NAMALWA (cell line): Measurements from ENCODE around the gene BTD.
"Not testable (repeated sequence)": the region's sequence is repeated elsewhere in the genome, so short reads cannot be mapped to it uniquely, and the experiment has no call there.

Experiments
- DNase-seq: peaks from one replicate; pipeline ENCODE4 v3.0.0-alpha.2; 2015; ENCODE audit warnings: low spot score

BTD gene

GRCh38 chr3:15604584-15604983, 3.0 kb downstream of the BTD start:
- DNase-seq = not testable (repeated sequence)

GRCh38 chr3:15606434-15606891, 4.9 kb downstream of the BTD start:
- DNase-seq = no peak

DNA sequence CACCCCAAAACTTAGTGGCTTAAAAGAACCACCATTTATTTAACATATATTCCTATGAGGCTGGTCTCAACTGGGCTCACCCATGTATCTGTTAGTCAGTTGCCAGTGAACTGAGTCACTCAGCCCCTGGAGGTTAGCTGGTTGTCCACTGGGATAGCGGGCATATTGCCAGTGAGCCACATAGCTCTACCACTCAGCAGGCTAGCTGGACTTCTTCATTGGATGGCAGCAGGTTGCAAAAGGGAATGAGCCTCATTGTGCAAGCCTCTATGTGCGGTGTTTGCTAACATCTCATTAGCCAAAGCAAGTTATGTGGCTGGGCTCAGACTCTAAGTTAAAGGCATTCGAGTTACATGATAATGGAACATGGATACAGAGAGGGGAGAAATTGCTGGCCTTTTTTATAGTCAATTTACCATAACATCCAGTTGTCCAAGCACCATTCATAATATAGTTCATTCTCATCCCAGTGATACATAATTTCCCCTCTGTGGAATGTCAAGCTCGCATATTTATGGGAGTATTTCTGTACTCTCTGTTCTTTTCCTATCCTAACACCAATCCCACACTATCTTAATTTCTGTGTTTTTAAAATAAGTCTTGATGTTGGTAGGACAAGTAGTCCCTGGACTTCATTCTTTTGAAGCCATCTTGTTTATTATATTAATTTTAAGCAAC, 8.7 kb downstream of the BTD start:
- DNase-seq = no peak

GRCh38 chr3:15611018-15611417, 9.5 kb downstream of the BTD start:
- no peak for DNase-seq

- DNase-seq = no peak
Measured at GRCh38 chr3:15612001-15612400, 10.5 kb downstream of the BTD start.

DNA sequence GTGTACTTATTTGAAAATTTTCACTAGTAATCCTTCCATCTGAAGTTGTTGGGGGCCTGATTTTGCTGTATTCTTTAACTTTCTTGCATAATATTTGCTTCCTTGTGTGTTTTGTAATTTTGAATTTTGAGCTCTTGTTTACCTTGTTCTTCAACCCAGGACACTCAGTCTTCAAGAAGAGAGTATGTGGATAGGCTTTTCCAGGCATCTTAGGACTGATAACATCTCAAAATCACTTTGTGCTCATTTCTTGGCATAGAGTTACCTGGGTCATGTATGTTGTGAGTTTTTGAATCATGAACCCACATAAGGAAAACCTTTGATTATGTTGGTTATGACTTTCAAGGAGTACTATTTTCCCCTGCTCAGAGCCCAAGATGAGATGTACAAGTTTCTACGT, 13.4 kb downstream of the BTD start:
- DNase-seq = no peak

GRCh38 chr3:15616053-15616452, 14.5 kb downstream of the BTD start:
- no peak for DNase-seq

- DNase-seq = not testable (repeated sequence)
Measured at GRCh38 chr3:15619659-15620464, 18.3 kb downstream of the BTD start.

GRCh38 chr3:15623535-15624440, 22.2 kb downstream of the BTD start:
- no peak for DNase-seq

- no peak for DNase-seq
Measured at GRCh38 chr3:15628967-15629366, 27.4 kb downstream of the BTD start.

DNA sequence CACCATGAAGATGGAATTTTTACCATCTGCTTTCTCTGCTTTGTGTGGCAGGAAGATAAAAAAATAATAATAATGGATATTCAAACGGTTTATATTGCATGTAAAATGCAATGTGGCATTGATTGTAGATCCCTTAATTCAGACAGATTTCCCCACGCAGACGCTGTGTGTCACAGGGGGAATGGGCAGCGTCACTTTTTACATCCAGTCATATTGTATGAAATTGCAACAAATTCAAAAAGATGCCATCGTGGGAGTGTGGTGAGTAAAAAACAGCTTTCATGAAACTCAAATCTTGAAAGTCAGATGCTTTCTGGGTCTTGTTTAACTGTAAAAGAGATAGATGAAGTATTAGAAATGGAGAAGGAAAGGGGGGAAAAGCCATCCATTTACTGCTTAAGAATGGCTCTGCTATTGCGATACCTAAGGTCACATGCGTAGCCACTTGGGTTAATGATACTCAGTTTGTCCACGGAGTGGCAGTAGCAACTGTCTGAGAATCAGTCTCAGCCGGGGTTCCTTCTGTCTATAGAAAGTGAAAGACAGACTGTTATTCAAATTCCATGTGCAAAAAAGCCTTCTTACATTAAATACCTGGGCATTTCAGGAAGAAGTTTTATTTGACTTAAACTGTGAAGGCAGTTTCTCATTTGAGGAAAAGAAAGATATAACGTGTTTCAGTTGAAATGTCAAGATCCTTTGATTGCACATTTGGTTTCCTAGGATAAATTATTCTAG, 28.5 kb downstream of the BTD start:
- DNase-seq = peak; percentile 91

DNA sequence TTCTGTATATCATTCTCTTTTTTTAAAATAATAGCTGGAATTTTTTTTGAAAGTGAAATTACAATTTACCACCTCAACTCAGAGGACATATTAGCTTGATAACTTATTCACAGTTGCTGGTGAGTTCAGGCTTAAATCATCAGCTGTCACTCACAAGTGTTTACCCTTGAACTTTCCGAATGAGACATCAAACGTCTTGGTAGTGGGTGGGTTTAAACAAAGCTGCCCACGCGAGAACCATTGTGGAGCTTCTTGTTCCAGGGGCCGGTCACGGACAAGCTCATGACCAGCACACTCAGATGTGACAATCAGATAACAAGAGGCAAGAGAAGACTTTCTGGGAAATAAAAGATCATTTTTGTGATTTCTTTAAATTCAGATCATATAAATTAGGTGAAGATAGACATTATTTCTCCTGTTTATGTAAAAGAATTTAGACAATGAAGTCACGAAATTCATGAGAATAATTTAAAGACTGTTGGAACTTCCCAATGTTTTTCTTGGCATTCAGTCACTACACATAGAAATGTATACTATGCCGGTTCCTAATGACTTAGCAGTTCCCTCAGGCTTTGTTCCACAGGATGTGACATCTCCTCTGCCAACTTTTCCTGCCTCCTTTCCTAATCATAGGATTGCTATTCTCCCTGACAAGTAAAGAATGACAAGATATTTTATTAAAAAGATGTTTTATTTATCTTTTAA, 29.3 kb downstream of the BTD start:
- DNase-seq = no peak

- no peak for DNase-seq
Measured at GRCh38 chr3:15631426-15632211, 30.1 kb downstream of the BTD start.

DNA sequence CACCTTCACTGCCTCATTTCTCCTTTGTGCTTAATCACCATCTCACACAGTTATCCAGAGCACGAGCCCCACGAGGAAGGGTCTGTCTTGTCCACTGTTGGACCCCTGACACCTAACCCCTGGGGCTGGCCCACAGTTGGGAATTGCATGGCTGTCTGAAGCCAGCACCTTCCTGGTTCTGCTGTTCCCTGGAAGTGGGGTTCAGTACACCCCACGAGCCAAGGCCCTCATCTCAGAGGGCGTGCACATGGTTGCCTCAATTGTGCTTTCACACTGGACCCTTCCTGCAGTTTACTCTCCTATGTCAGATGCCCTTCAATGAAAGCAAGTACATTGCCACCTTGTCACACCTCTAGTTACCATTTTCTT, 30.7 kb downstream of the BTD start:
- no peak for DNase-seq

DNA sequence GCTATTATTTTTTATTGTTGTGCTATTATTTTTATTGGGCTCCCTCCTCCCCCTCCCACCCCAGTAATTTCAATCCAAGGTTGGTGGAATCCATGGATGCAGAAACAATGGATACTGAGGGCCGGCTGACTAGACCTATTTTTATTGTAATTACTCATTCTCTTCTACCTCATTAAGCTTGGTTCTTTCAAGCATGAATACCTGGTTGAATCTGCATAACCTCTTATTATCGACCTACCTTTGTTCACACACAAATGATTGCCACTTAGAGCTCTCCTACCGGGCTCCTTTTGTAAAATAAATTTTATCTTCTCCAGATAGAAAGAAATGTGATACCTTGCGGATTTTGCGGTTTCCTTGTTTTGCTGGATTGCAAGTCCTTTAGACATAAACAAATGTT, 31.6 kb downstream of the BTD start:
- DNase-seq = no peak

DNA sequence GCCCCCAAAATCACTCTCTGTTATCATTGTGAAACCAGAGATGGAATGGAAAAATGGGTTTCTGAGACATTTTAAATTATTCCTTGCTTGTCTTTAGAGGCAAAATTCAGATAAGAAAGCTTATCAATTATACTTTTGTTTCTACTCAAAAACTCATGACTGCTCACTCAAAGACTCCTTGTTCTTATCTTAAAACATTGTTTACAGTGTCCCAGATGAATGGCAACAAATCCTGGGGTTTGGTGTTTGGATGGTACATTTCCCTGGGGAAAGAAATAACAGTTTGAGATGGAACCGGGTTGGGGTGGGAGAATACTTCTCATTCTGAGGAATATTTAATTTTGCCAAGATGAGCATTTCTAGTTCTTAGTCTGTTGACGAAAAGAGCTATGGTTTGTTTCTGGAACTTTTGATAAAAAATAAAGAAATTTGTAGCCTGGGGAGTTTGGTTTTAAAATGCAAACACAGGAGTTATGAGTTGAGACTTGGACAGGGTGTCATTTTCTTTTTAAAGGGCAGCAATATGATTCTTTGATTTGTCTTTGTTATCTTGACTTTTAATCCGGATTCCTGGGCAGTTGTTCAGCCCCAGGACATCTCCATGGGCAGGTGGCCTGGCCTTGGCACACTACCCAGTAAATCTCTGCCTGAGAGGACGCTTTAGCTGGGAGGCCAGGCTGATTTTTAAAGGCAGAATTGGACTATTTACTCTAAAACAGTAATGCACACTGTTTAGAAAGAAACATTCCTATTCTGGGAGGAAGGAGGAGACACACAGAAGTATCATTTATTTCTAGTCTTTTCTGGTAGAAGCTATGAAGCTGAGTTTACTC, 32.4 kb downstream of the BTD start:
- DNase-seq = no peak

- DNase-seq = no peak
Measured at GRCh38 chr3:15634671-15635070, 33.1 kb downstream of the BTD start.

GRCh38 chr3:15635121-15635661, 33.6 kb downstream of the BTD start:
- DNase-seq = no peak

DNA sequence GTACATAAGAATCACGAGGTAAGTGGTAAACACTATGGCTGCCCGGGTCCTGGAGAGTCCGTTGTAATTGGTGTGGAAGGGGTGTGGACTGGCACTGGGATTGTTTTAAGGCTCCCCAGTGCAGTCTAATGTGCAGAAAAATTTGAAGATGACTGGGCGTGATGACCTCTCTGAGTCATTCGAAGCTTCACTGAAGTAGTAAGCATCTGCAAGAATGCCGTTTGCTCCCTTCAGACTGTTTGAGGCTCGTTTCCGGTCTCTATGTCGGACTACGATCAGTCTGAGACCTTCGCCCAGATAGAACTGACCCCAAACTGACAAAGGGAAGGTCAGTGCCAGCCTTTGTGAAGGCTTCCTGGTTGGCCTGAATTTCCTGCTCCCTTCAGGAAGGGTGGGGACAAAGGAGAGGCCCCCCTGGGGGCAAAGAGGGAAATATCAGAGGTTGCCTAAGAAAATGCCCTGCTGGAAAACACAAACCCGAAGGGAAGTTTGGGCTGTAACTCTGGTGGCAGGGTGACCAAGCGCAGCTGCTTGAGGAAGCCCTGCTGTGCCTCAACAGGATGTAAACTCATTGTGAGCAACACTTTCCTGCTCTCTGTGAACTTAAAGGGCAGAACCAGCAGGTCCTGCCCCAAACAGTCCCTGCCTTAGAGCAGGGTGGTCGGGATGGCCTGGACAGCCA, 34.6 kb downstream of the BTD start:
- no peak for DNase-seq
